ENCODE measurements around the gene FBXO3. TPM values are rescaled to one million over a fixed set of nuclear protein-coding genes. Genes with fewer than 3 reads are reported as not detected.

Gene FBXO3
- total and polyA plus RNA-seq, 2 of the 13 experiments (the other 11 are each of a cell fraction or from before 2014, with no cell fraction given): 20.4 to 27.6 TPM

GRCh38 chr11:33713856-33714398 lies 60.4 kb downstream of the FBXO3 start:
- POLR2A ChIA-PET: no interaction called here
- in situ Hi-C loops (cut with HindIII; ENCODE audit: extremely low pct_ligation_motif_present, low pct_unique_long_range_greater_than_20kb): no loop called here
- Histone ChIP-seq H3K36me3 (replicated peaks in 1 of 2; ENCODE audit: control insufficient read depth in 1 of 2, insufficient read depth in 2 of 2, low read length in 2 of 2) (peaks cover 7 to 59% of the 10 kb centered on the region in 2 experiments), H2AFZ (ENCODE audit: low read length) (no peak overlapping the region), H3K79me2 (ENCODE audit: insufficient read depth, low read length) (no peaks in the 10 kb centered on the region), H3K27me3 (ENCODE audit: control insufficient read depth in 1 of 2, insufficient read depth in 2 of 2, low read length in 2 of 2) (no peaks in the 10 kb centered on the region), H4K20me1 (ENCODE audit: insufficient read depth, low read length) (no peaks in the 10 kb centered on the region), H3K4me1 (ENCODE audit: insufficient read depth, low read length) (peaks cover 22% of the 10 kb centered on the region), H3K4me2 (ENCODE audit: low read depth, low read length) (no peak overlapping the region), H3K9me3 (ENCODE audit: low read length) (no peaks in the 10 kb centered on the region), H3K27ac (ENCODE audit: extremely low read length, insufficient read depth, low read length) (no peak overlapping the region), H3K9ac (ENCODE audit: insufficient read depth, low read depth, low read length) (no peak overlapping the region), H3K4me3 (replicated peaks in 1 of 3; ENCODE audit: insufficient read depth in 1 of 3, low read depth in 2 of 3, low read length in 3 of 3) (no peak overlapping the region)
- intact Hi-C loops (cut with micrococcal nuclease; ENCODE audit: unreplicated experiment): no loop called here
- BruUV-seq (replicated peaks): no TSS peak
- ATAC-seq: no peak
- FAIRE-seq: no peak
- 95% methylated on average over 4 of the region's 4 CpGs for WGBS (ENCODE audit: low lambda C conversion rate)
- TF ChIP-seq HES4 (CRISPR knock-in tag; IDR thresholded peaks at IDR 0.05; ENCODE audit: borderline replicate concordance): no peak
- TF ChIP-seq RXRA (CRISPR knock-in tag; IDR thresholded peaks at IDR 0.05): no peak
- no peak for TF ChIP-seq ZFP36L1 (CRISPR knock-in tag; IDR thresholded peaks at IDR 0.05)
- no peak for TF ChIP-seq ZNF782 (CRISPR knock-in tag; IDR thresholded peaks at IDR 0.05; ENCODE audit: borderline replicate concordance)
- no peak for TF ChIP-seq NFE2L2 (IDR thresholded peaks at IDR 0.05; ENCODE audit: low read length)
- TF ChIP-seq TCF7 (IDR thresholded peaks at IDR 0.05; ENCODE audit: low read depth): no peak
- CTCF ChIA-PET (ENCODE audit: low intra/inter-chr PET ratio, low total read pairs): no interaction called here
- DNase-seq (ENCODE audit: low spot score): no peak

DNA sequence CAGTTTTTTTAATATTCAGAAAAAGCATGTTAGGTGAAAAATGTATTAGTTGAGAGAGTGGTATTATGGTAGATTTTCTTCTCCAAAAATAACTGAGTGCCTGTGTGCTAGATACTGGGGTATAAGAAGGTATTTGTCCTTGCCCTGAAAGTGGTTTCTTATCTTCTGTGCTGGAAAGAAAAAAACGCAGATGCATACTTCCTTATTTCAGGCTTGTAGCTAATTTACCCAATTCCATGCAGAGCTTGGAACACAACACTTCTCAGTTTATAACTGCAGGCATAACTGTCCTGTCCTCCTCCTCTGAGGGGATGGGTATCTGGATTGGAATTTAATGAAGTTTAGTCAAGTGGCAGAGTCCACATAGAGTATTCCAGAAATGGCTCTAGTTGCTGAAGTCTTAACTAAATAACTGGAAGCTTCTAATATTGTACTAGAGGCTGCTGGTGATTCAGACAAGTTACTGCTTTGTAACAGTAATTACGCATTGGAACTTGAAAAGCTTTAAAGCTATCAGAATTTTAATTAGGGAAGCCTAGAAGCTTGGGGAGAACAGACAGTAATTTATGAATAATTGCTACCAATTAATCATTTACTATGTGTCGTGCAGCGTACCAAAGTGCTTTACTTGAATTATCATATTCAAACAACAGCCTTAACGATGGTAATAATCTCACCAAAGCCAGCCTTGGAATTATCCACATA lies 61.0 kb downstream of the FBXO3 start:
- Histone ChIP-seq H3K27ac (ENCODE audit: extremely low read length, insufficient read depth, low read length) (no peak overlapping the region), H3K79me2 (ENCODE audit: insufficient read depth, low read length) (no peaks in the 10 kb centered on the region), H3K9me3 (ENCODE audit: low read length) (no peaks in the 10 kb centered on the region), H2AFZ (ENCODE audit: low read length) (no peak overlapping the region), H3K36me3 (replicated peaks in 1 of 2; ENCODE audit: control insufficient read depth in 1 of 2, insufficient read depth in 2 of 2, low read length in 2 of 2) (peaks cover 7 to 54% of the 10 kb centered on the region in 2 experiments), H3K27me3 (ENCODE audit: control insufficient read depth in 1 of 2, insufficient read depth in 2 of 2, low read length in 2 of 2) (no peaks in the 10 kb centered on the region), H3K4me1 (ENCODE audit: insufficient read depth, low read length) (peaks cover 25% of the 10 kb centered on the region), H3K9ac (ENCODE audit: insufficient read depth, low read depth, low read length) (no peak overlapping the region), H3K4me3 (replicated peaks in 1 of 3; ENCODE audit: insufficient read depth in 1 of 3, low read depth in 2 of 3, low read length in 3 of 3) (no peak overlapping the region), H3K4me2 (ENCODE audit: low read depth, low read length) (no peak overlapping the region), H4K20me1 (ENCODE audit: insufficient read depth, low read length) (no peaks in the 10 kb centered on the region)
- intact Hi-C loops (cut with micrococcal nuclease; ENCODE audit: unreplicated experiment) (no loop called here), in situ Hi-C loops (cut with HindIII; ENCODE audit: extremely low pct_ligation_motif_present, low pct_unique_long_range_greater_than_20kb) (no loop called here)
- ATAC-seq (no peak), DNase-seq (ENCODE audit: low spot score) (no peak), FAIRE-seq (no peak)
- WGBS (ENCODE audit: low lambda C conversion rate): 95% methylated on average over 5 of the region's 5 CpGs
- CTCF ChIA-PET (ENCODE audit: low intra/inter-chr PET ratio, low total read pairs): no interaction called here
- POLR2A ChIA-PET: no interaction called here
- TF ChIP-seq ZNF20 (CRISPR knock-in tag; IDR thresholded peaks at IDR 0.05) (no peak), ATF5 (CRISPR knock-in tag; IDR thresholded peaks at IDR 0.05; ENCODE audit: low read depth) (no peak), SMAD1 (CRISPR knock-in tag; IDR thresholded peaks at IDR 0.05; ENCODE audit: borderline replicate concordance, low read depth) (no peak), ZNF562 (CRISPR knock-in tag; IDR thresholded peaks at IDR 0.05; ENCODE audit: borderline replicate concordance) (no peak), ZNF713 (CRISPR knock-in tag; IDR thresholded peaks at IDR 0.05) (no peak), HMGA1 (CRISPR knock-in tag; conservative IDR thresholded peaks at IDR 0.05) (no peak), EED (CRISPR knock-in tag; IDR thresholded peaks at IDR 0.05) (no peak), AGO2 (optimal IDR thresholded peaks at IDR 0.05; ENCODE audit: low read depth, low read length) (no peak), ZSCAN31 (CRISPR knock-in tag; IDR thresholded peaks at IDR 0.05; ENCODE audit: low read depth) (no peak)
- TF ChIP-seq, protein P1, sequence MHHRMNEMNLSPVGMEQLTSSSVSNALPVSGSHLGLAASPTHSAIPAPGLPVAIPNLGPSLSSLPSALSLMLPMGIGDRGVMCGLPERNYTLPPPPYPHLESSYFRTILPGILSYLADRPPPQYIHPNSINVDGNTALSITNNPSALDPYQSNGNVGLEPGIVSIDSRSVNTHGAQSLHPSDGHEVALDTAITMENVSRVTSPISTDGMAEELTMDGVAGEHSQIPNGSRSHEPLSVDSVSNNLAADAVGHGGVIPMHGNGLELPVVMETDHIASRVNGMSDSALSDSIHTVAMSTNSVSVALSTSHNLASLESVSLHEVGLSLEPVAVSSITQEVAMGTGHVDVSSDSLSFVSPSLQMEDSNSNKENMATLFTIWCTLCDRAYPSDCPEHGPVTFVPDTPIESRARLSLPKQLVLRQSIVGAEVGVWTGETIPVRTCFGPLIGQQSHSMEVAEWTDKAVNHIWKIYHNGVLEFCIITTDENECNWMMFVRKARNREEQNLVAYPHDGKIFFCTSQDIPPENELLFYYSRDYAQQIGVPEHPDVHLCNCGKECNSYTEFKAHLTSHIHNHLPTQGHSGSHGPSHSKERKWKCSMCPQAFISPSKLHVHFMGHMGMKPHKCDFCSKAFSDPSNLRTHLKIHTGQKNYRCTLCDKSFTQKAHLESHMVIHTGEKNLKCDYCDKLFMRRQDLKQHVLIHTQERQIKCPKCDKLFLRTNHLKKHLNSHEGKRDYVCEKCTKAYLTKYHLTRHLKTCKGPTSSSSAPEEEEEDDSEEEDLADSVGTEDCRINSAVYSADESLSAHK (CRISPR knock-in tag; IDR thresholded peaks at IDR 0.05; ENCODE audit: borderline replicate concordance): no peak
- BruUV-seq (replicated peaks): no TSS peak

All from HepG2 (cell line).